ENCODE data around the gene ZNFX1.
A peak's percentile ranks its signal among the peaks of the same experiment; 100 is the strongest.

Gene ZNFX1

DNA sequence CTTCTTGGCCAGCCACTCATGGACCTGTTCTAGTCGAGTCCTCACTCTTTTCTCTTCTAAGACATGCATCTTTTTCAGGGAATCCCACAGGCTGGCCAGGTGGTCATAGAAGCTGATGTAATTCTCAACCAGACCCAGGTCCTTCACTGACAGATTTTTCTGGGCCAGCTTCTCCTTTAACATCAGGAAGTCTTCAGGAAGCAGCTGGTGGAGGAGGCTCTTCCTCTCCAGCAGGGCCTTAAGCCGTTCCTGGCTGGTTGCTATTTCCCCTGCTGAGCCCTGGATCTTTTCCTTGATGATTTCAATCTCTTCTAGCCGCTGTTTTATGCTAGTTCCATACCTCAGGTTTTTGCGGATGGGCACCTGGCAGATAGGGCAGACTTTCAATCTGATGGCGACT lies 30.1 kb downstream of the ZNFX1 start:
- DNase-seq (ENCODE audit: low read depth in 1 of 2, low spot score in 1 of 2) = no peak
- in situ Hi-C loops (cut with HindIII; ENCODE audit: low pct_unique_long_range_greater_than_20kb, low sequenced_read_pairs) = no loop called here
- TF ChIP-seq JUND (IDR thresholded peaks at IDR 0.05; ENCODE audit: low read depth) = no peak

DNA sequence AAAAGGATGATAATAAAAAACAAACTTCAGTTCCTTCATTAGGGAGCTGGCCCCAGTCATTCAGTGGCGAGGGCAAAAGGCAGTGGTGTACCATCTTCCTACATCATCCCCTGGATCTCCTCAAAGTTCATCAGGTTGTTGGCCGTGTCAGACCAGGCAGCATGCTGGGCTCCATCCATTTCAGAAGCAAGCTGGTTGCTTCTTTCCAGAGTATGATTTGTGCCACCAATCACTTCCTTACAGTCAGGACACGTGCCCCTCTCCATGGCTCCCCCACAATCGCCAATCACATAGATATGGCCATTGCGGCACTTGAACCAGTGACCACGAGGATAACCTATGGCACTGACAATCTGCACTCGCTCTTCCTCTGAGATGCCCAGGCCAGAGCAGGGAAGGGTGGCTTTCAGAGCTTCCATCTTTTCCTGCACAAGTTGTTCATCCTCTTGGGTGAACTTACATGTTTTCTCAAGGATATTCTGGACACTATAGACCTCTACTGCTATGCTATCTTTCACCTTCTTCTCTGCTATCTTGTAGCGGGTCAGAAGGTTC lies 30.6 kb downstream of the ZNFX1 start:
- no peak for DNase-seq (ENCODE audit: low read depth in 1 of 2, low spot score in 1 of 2)
- no peak for TF ChIP-seq JUND (IDR thresholded peaks at IDR 0.05; ENCODE audit: low read depth)
- in situ Hi-C loops (cut with HindIII; ENCODE audit: low pct_unique_long_range_greater_than_20kb, low sequenced_read_pairs) = no loop called here

DNA sequence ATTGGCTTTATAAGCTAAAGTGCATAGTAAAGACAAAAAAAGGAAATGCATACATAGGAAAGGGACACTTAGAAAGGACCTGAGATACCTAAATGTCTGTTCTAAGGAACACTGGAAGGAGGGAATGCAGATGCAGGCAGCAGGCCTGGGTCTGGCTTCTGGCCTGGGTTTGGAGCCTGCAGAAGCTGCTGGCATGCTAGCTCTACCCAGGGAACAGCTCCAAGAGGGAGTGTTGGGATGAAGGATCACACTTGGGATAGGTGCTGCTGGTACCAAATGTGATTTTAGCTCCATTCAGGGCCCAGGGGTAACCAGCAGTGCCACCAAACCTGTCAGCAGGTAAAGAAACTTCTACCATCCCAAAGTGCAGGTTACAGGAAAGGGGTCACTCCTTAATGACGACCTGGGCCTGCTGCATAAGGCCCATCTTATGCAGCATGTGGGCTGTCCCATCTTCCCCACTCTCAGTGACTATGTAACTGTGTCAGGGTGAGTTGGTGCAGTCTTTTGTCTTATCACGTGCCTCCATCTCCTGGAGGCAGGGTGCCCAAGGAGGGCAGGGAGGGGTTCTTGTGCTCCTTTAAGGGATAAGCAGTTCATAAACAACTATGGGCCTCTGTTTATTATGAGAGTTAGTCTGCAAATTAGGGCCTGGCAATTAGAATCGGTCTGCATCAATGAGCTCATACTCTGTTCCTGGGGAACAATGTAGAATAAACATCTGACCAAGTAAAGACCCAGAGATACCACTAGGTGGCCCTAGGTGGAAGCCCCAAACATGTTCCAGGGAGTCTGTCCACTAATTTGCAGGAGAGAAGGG lies 31.7 kb downstream of the ZNFX1 start:
- in situ Hi-C loops (cut with HindIII; ENCODE audit: low pct_unique_long_range_greater_than_20kb, low sequenced_read_pairs) = no loop called here
- no peak for TF ChIP-seq JUND (IDR thresholded peaks at IDR 0.05; ENCODE audit: low read depth)

DNA sequence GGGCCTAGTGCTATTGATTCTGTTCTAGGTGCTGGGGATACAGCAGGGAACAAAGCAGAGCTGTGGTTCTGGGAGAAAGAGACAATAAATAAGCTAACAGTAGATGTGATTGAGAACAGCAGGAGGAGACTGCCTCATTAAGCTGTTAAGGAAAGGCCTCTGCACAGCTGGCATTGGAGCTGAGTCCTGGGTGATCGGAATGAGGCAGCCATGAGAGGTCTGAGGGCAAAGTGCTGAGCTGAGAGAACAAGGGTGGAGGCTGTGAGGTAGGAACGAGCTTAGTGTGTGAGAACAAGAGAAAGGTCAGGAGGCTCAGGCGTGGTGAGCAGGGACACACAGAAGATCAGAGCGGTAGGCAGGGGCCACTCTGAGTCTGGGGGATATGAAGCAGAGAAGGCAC lies 40.3 kb downstream of the ZNFX1 start:
- in situ Hi-C loops (cut with HindIII; ENCODE audit: low pct_unique_long_range_greater_than_20kb, low sequenced_read_pairs) = no loop called here
- TF ChIP-seq JUND (IDR thresholded peaks at IDR 0.05; ENCODE audit: low read depth) = no peak
- DNase-seq (ENCODE audit: low read depth in 1 of 2, low spot score in 1 of 2) = no peak

More for the DNA sequence above, 31.7 kb downstream of the ZNFX1 start:
- DNase-seq (ENCODE audit: low read depth in 1 of 2, low spot score in 1 of 2) = peak; percentile 62 to 78

DNA sequence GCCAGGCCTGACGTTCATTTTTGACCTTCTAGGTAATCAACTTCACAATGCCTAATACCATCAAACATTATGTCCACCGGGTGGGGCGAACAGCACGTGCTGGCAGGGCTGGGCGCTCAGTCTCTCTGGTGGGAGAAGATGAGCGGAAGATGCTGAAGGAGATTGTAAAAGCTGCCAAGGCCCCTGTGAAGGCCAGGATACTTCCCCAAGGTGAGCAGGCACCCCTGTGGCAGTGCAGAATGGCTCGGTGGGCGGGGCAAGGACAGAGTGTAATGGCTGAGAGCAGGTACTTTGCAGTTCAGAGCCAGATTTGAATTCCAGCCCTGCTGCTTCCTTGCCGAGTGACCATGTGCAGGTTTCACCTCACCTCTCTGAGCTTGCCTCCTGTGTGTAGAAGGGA lies 41.6 kb downstream of the ZNFX1 start:
- TF ChIP-seq JUND (IDR thresholded peaks at IDR 0.05; ENCODE audit: low read depth) = no peak
- no peak for DNase-seq (ENCODE audit: low read depth in 1 of 2, low spot score in 1 of 2)
- in situ Hi-C loops (cut with HindIII; ENCODE audit: low pct_unique_long_range_greater_than_20kb, low sequenced_read_pairs) = no loop called here

DNA sequence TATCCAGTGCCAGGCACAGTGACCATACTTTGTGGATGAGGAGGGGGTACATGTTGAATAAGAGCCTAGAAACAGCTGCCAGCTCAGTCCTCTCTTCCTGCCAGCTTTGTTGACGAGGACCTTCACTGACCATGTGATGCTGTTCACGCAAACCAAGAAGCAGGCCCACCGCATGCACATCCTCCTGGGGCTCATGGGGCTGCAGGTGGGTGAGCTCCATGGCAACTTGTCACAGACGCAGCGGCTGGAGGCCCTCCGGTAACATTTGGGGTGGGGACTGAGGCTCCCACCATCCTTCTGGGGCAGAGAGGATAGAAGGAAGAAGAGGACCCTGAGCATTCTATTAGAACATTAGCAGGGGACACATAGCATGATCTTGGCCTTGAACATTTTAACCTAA lies 43.0 kb downstream of the ZNFX1 start:
- no peak for DNase-seq (ENCODE audit: low read depth in 1 of 2, low spot score in 1 of 2)
- in situ Hi-C loops (cut with HindIII; ENCODE audit: low pct_unique_long_range_greater_than_20kb, low sequenced_read_pairs) = no loop called here
- no peak for TF ChIP-seq JUND (IDR thresholded peaks at IDR 0.05; ENCODE audit: low read depth)

DNA sequence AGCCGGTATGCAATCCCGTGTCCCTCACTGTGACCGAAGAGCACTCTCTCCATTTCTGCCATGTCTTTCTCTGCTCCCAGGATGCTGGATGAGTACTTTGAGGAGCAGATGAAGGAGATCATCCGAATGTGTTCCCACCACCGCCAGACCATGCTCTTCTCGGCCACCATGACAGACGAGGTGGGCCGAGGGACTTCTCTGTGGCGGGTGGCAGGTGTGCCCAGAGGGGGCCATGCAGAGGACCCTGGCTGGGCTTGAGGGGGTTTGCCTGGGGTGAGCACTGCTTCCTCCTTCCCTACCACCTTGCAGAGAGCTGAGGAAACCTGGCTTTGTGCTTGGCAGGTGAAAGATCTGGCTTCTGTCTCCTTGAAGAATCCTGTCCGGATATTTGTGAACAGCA lies 44.6 kb downstream of the ZNFX1 start:
- no peak for TF ChIP-seq JUND (IDR thresholded peaks at IDR 0.05; ENCODE audit: low read depth)
- no peak for DNase-seq (ENCODE audit: low read depth in 1 of 2, low spot score in 1 of 2)
- in situ Hi-C loops (cut with HindIII; ENCODE audit: low pct_unique_long_range_greater_than_20kb, low sequenced_read_pairs) = no loop called here

DNA sequence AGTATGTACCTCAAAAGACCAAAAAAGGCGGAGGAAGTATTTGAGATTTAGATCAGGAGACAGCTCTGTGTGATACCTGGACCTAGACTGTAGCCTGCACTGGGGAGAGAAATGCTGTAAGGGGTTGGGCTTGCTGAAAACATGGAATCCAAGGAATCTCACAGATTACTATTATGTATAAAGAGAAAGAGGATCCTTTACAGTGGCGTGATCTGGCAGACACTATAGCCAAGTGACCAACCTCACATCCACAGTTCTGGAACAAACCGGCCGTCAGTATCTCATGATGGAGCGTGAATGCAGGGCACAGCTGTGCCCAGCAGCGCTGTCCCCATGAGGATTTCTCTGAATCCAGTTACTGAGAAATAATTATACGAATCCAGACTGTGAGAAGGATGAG lies 46.4 kb downstream of the ZNFX1 start:
- no peak for DNase-seq (ENCODE audit: low read depth in 1 of 2, low spot score in 1 of 2)
- TF ChIP-seq JUND (IDR thresholded peaks at IDR 0.05; ENCODE audit: low read depth) = no peak
- in situ Hi-C loops (cut with HindIII; ENCODE audit: low pct_unique_long_range_greater_than_20kb, low sequenced_read_pairs) = no loop called here

DNA sequence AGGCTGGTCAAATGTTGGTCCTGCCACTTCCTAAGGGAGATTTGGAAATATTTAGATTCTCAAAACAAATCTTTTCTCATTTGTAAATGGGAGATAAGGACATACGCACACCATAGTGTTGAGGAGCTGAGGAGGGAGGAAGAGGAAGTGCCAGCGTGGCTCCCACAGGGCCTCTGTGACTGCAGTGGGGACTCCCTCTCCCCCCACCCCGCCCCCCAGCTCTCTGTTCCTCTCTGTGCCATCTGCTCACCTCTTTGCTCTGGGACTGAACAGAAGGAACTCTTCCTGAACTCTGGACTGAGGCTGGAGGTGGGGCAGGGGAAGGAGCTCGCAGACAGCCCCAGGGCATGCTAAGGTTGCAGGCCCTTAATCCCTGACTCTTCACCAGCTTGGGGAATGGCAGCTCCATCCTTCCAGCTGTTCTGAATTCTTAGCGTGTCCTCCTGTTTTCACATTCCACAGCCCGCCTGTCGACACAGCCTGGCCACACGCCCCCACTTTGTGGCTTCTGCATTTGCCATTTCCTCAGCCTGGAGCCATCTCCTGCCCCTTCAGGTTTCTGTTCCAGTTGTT lies 47.2 kb downstream of the ZNFX1 start:
- in situ Hi-C loops (cut with HindIII; ENCODE audit: low pct_unique_long_range_greater_than_20kb, low sequenced_read_pairs) = no loop called here
- DNase-seq (ENCODE audit: low read depth in 1 of 2, low spot score in 1 of 2) = no peak
- TF ChIP-seq JUND (IDR thresholded peaks at IDR 0.05; ENCODE audit: low read depth) = no peak

DNA sequence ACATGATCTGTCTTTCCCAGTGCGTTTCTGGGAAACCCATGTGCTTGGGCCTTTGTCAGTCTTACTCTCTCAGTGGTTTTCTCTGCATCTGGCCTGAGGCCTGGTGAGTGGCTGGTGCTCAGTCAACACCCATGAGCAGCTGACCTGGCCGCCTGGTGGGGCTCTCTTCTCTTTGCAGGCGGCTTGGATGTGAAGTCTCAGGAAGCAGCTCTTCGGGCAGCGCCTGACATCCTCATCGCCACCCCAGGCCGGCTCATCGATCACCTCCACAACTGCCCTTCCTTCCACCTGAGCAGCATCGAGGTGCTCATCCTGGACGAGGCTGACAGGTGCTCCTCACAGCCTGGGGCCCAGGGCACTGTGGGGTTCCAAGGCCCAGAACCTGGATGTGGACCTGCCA lies 47.8 kb downstream of the ZNFX1 start:
- DNase-seq (ENCODE audit: low read depth in 1 of 2, low spot score in 1 of 2) = no peak
- TF ChIP-seq JUND (IDR thresholded peaks at IDR 0.05; ENCODE audit: low read depth) = no peak
- in situ Hi-C loops (cut with HindIII; ENCODE audit: low pct_unique_long_range_greater_than_20kb, low sequenced_read_pairs) = no loop called here

DNA sequence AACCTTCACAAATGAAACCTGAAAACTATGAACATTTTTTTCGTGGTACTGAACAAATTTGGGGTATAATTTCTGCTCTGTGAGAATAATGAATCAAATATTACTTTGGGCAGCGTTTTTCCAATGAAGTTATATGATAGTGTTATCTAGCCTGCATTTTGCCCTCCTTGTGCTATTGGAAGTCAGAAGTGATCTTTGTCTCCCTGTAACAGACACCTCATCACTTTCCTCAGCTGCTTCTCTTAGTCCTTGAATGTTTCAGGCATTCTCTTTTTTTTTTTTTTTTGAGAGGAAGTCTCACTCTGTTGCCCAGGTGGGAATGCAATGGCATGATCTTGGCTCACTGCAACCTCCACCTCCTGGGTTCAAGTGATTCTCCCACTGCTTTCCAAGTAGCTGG lies 48.5 kb downstream of the ZNFX1 start:
- in situ Hi-C loops (cut with HindIII; ENCODE audit: low pct_unique_long_range_greater_than_20kb, low sequenced_read_pairs) = no loop called here
- no peak for DNase-seq (ENCODE audit: low read depth in 1 of 2, low spot score in 1 of 2)
- no peak for TF ChIP-seq JUND (IDR thresholded peaks at IDR 0.05; ENCODE audit: low read depth)

DNA sequence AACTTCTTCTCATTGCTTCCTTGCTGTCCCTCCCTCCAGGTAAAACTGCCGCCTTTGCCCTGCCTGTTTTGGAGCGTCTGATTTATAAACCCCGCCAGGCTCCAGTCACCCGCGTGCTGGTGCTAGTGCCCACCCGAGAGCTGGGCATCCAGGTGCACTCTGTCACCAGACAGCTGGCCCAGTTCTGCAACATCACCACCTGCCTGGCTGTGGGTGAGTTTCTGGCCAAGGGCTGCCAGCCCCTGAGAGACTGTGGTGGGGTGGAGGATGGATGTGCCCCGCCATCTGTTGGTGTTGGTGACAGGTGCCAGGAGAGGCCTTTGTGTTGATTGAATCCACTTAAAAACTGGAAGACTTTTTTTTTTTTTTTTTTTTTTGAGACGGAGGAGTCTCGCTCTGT lies 49.2 kb downstream of the ZNFX1 start:
- in situ Hi-C loops (cut with HindIII; ENCODE audit: low pct_unique_long_range_greater_than_20kb, low sequenced_read_pairs) = no loop called here
- TF ChIP-seq JUND (IDR thresholded peaks at IDR 0.05; ENCODE audit: low read depth) = no peak
- DNase-seq (ENCODE audit: low read depth in 1 of 2, low spot score in 1 of 2) = no peak

DNA sequence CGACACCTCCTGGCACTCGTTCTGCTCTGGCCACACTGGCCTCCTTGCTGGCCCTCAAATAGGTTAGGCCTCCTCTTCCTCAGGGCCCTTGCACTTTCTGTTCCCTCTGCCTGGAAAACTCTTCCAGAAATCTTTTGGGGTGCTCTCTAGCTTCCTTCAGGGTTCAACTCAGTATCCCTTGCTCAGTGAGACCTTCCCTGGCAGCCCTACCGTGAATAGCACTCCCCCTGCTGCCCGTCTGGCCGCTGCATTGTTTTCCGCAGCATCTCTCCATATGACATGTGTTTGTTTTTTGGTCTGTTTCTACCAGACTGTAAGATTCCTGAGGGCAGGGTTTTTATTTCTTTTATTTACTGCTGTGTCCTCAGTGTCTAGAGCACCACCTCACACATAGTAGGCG lies 52.0 kb downstream of the ZNFX1 start:
- no peak for TF ChIP-seq JUND (IDR thresholded peaks at IDR 0.05; ENCODE audit: low read depth)
- no peak for DNase-seq (ENCODE audit: low read depth in 1 of 2, low spot score in 1 of 2)
- in situ Hi-C loops (cut with HindIII; ENCODE audit: low pct_unique_long_range_greater_than_20kb, low sequenced_read_pairs) = no loop called here
